Keratinocyte (primary cell): ENCODE data around the gene MED8. TPM values are rescaled to one million over a fixed set of nuclear protein-coding genes. Genes with fewer than 3 reads are reported as not detected.

Experiments
- DNase-seq: peaks from one replicate; pipeline ENCODE4 v3.0.0-alpha.2; 2011; ENCODE audit warnings: low read depth, missing footprints, low spot score
- FAIRE-seq: peaks from 2 replicates; lab custom pipeline; 2011; peaks lifted over from hg19 to GRCh38; lab: Jason Lieb, UNC
- H2AFZ ChIP-seq: 2 replicates; pipeline ENCODE4 v1.6.0; 2012; ENCODE audit warnings: low read length, control low read depth, inconsistent platforms; ENCODE audit not compliant: control insufficient read depth
- H3K27ac ChIP-seq: 2 replicates; pipeline ENCODE4 v1.5.1; 2011; ENCODE audit warnings: low read length; ENCODE audit not compliant: control insufficient read depth, insufficient read depth
- H3K27me3 ChIP-seq: 3 replicates; pipeline ENCODE4 v1.6.0; 2011; ENCODE audit warnings: low read length; ENCODE audit not compliant: control insufficient read depth, insufficient read depth; ENCODE audit errors: extremely low read depth
- H3K36me3 ChIP-seq, 2 experiments: 2 replicates in 1 of 2; 3 replicates in 1 of 2; pipeline ENCODE4 v1.5.1; 2011; ENCODE audit warnings: low read length in 2 of 2, mild to moderate bottlenecking in 1 of 2; ENCODE audit not compliant: control insufficient read depth in 2 of 2, insufficient read depth in 2 of 2; ENCODE audit errors: extremely low read depth in 1 of 2
- H3K4me1 ChIP-seq: 3 replicates; pipeline ENCODE4 v1.5.1; 2011; ENCODE audit warnings: low read length; ENCODE audit not compliant: control insufficient read depth, insufficient read depth; ENCODE audit errors: extremely low read depth
- H3K4me2 ChIP-seq: 3 replicates; pipeline ENCODE4 v1.6.0; 2011; ENCODE audit warnings: low read depth, low read length; ENCODE audit not compliant: control insufficient read depth, insufficient read depth; ENCODE audit errors: extremely low read depth
- H3K4me3 ChIP-seq, 3 experiments: fragments of 200-600 bp in 1 of 3; sonication (generic) in 1 of 3; 2 replicates in 2 of 3; 3 replicates in 1 of 3; pipeline ENCODE4 v1.5.1; 2011 to 2016; ENCODE audit warnings: low read length in 3 of 3, mild to moderate bottlenecking in 3 of 3, control low read depth in 2 of 3, inconsistent platforms in 1 of 3, low read depth in 1 of 3, mixed read lengths in 1 of 3, mixed run types in 1 of 3, moderate library complexity in 1 of 3; ENCODE audit not compliant: control insufficient read depth in 2 of 3, insufficient read depth in 2 of 3; ENCODE audit errors: extremely low read depth in 1 of 3
- H3K79me2 ChIP-seq: 2 replicates; pipeline ENCODE4 v1.6.0; 2012; ENCODE audit warnings: low read length; ENCODE audit not compliant: control insufficient read depth, insufficient read depth
- H3K9ac ChIP-seq: 3 replicates; pipeline ENCODE4 v1.6.0; 2011; ENCODE audit warnings: low read length; ENCODE audit not compliant: control insufficient read depth, insufficient read depth; ENCODE audit errors: extremely low read depth
- H3K9me1 ChIP-seq: 3 replicates; pipeline ENCODE4 v1.6.0; 2011; ENCODE audit warnings: low read length; ENCODE audit not compliant: control insufficient read depth, insufficient read depth; ENCODE audit errors: extremely low read depth
- H3K9me3 ChIP-seq: 2 replicates; pipeline ENCODE4 v1.5.1; 2012; ENCODE audit warnings: low read depth, low read length; ENCODE audit not compliant: control insufficient read depth
- H4K20me1 ChIP-seq: 3 replicates; pipeline ENCODE4 v1.6.0; 2011; ENCODE audit warnings: low read length; ENCODE audit not compliant: control insufficient read depth, insufficient read depth; ENCODE audit errors: extremely low read depth
- CTCF ChIP-seq, 3 experiments: IDR thresholded peaks in 1 of 3; conservative IDR thresholded peaks in 1 of 3; optimal IDR thresholded peaks in 1 of 3; 2 replicates in 2 of 3; 3 replicates in 1 of 3; pipeline versions ENCODE3 to v1.5.1; 2011; ENCODE audit warnings: low read length in 3 of 3, mild to moderate bottlenecking in 3 of 3, moderate library complexity in 2 of 3, control low read depth in 1 of 3, inconsistent platforms in 1 of 3; ENCODE audit not compliant: insufficient read depth in 2 of 3; ENCODE audit errors: extremely low read depth in 1 of 3
- EZH2 ChIP-seq: IDR thresholded peaks from one replicate; pipeline ENCODE4 v1.6.1; 2012; ENCODE audit warnings: inconsistent platforms, mild to moderate bottlenecking, low read length, moderate library complexity
- dilution Hi-C: fragments of 300-500 bp; cut with MboI; formaldehyde crosslinking; loops from one replicate; pipeline ENCODE4 v1.7.0; 2020; ENCODE audit warnings: low sequenced_read_pairs; ENCODE audit not compliant: extremely low pct_ligation_motif_present
- polyA plus RNA-seq, 5 experiments: library from polyadenylated mRNA; depleted of rRNA in 3 of 5; stranded (reverse) in 3 of 5; stranded (forward) in 1 of 5; unstranded in 1 of 5; fragments of >200 nt; gene quantifications; 1 replicate in 1 of 5; 2 replicates in 3 of 5; 3 replicates in 1 of 5; pipeline versions ENCODE4 v1.2.1 to v1.2.3, GENCODE V29; 2011 to 2012; ENCODE audit warnings: missing spikeins in 2 of 5, low read depth in 1 of 5, low replicate concordance in 1 of 5

Gene MED8
- polyA plus RNA-seq, 1 donor (not counting 4 experiments of a cell fraction or from before 2014, with no cell fraction given), result 14.3 TPM

GRCh38 chr1:43421396-43421795 is 31.8 kb upstream of the MED8 start:
- Histone ChIP-seq H2AFZ (no peak overlapping the region), H3K27me3 (no peaks in the 10 kb centered on the region), H3K79me2 (no peaks in the 10 kb centered on the region), H3K9me3 (peaks cover 8% of the 10 kb centered on the region), H3K9ac (no peak overlapping the region), H3K4me3 (no peak overlapping the region), H4K20me1 (no peaks in the 10 kb centered on the region), H3K36me3 (peaks cover 52 to 69% of the 10 kb centered on the region in 2 experiments), H3K4me1 (no peaks in the 10 kb centered on the region), H3K4me2 (no peak overlapping the region), H3K27ac (no peak overlapping the region), H3K9me1 (no peaks in the 10 kb centered on the region)
- FAIRE-seq (no peak), DNase-seq (no peak)
- dilution Hi-C loops, result no loop called here
- TF ChIP-seq CTCF (optimal IDR thresholded peaks at IDR 0.05 in 1 of 3, IDR thresholded peaks at IDR 0.05 in 1 of 3, conservative IDR thresholded peaks at IDR 0.05 in 1 of 3; ENCODE audit: extremely low read depth in 1 of 3, insufficient read depth in 2 of 3, low read length in 3 of 3) (no peak), EZH2 (no peak)

- Histone ChIP-seq H2AFZ (no peak overlapping the region), H3K27ac (no peak overlapping the region), H3K79me2 (no peaks in the 10 kb centered on the region), H3K36me3 (peaks cover 52 to 72% of the 10 kb centered on the region in 2 experiments), H3K4me1 (no peaks in the 10 kb centered on the region), H4K20me1 (no peaks in the 10 kb centered on the region), H3K27me3 (no peaks in the 10 kb centered on the region), H3K9ac (no peak overlapping the region), H3K4me3 (no peak overlapping the region), H3K9me3 (peaks cover 8% of the 10 kb centered on the region), H3K4me2 (no peak overlapping the region), H3K9me1 (no peaks in the 10 kb centered on the region)
- TF ChIP-seq CTCF (optimal IDR thresholded peaks at IDR 0.05 in 1 of 3, IDR thresholded peaks at IDR 0.05 in 1 of 3, conservative IDR thresholded peaks at IDR 0.05 in 1 of 3; ENCODE audit: extremely low read depth in 1 of 3, insufficient read depth in 2 of 3, low read length in 3 of 3) (no peak), EZH2 (no peak)
- no peak for FAIRE-seq
- dilution Hi-C loops, result no loop called here
- DNase-seq, result no peak
These were observed 31.3 kb upstream of the MED8 start for GRCh38 chr1:43420874-43421273.
